Dedifferentiated amniotic fluid mesenchymal stem cell (primary cell): ENCODE results near the gene MSANTD3.
"Not testable (repeated sequence)": the region's sequence is repeated elsewhere in the genome, so short reads cannot be mapped to it uniquely, and the experiment has no call there.

Experiments
- DNase-seq: peaks from one replicate; pipeline ENCODE4 v3.0.0-alpha.2; 2016; ENCODE audit errors: extremely low spot score

The MSANTD3 gene

GRCh38 chr9:100428871-100429654 lies 2.1 kb downstream of the MSANTD3 start:
- DNase-seq, result peak; percentile 98

GRCh38 chr9:100430286-100430940 lies 3.5 kb downstream of the MSANTD3 start:
- no peak for DNase-seq

- DNase-seq, result no peak
These were observed 4.9 kb downstream of the MSANTD3 start for GRCh38 chr9:100431886-100432285.

- DNase-seq, result no peak
These were observed 5.8 kb downstream of the MSANTD3 start for GRCh38 chr9:100432736-100433135.

- no peak for DNase-seq
These were observed 9.6 kb downstream of the MSANTD3 start for GRCh38 chr9:100436571-100436970.

- peak; percentile 83 for DNase-seq
These were observed 11.2 kb downstream of the MSANTD3 start for GRCh38 chr9:100437860-100438805.

- no peak for DNase-seq
These were observed 13.1 kb downstream of the MSANTD3 start for GRCh38 chr9:100440071-100440470.

GRCh38 chr9:100440487-100440886 lies 13.5 kb downstream of the MSANTD3 start:
- not testable (repeated sequence) for DNase-seq

- DNase-seq, result no peak
These were observed 15.0 kb downstream of the MSANTD3 start for GRCh38 chr9:100441911-100442361.

GRCh38 chr9:100443781-100444768 lies 17.1 kb downstream of the MSANTD3 start:
- DNase-seq, result no peak

GRCh38 chr9:100445161-100445902 lies 18.4 kb downstream of the MSANTD3 start:
- DNase-seq, result no peak

- no peak for DNase-seq
These were observed 19.1 kb downstream of the MSANTD3 start for GRCh38 chr9:100445903-100446549.

GRCh38 chr9:100447041-100447440 lies 20.1 kb downstream of the MSANTD3 start:
- DNase-seq, result no peak

GRCh38 chr9:100448266-100448665 lies 21.3 kb downstream of the MSANTD3 start:
- no peak for DNase-seq

- DNase-seq, result no peak
These were observed 22.5 kb downstream of the MSANTD3 start for GRCh38 chr9:100449420-100449819.

- no peak for DNase-seq
These were observed 26.0 kb downstream of the MSANTD3 start for GRCh38 chr9:100452894-100453293.

GRCh38 chr9:100455470-100455869 lies 28.5 kb downstream of the MSANTD3 start:
- DNase-seq, result peak; percentile 38

- no peak for DNase-seq
These were observed 30.6 kb downstream of the MSANTD3 start for GRCh38 chr9:100457517-100457916.

GRCh38 chr9:100459963-100460362 lies 33.0 kb downstream of the MSANTD3 start:
- no peak for DNase-seq

- no peak for DNase-seq
These were observed 38.3 kb downstream of the MSANTD3 start for GRCh38 chr9:100465274-100465673.
